Breast epithelium (tissue), 4 donors: ENCODE results near the gene DBNDD2. TPM values are rescaled to one million over a fixed set of nuclear protein-coding genes. Genes with fewer than 3 reads are reported as not detected.
A peak's percentile ranks its signal among the peaks of the same experiment; 100 is the strongest.

Experiments
- DNase-seq, 2 donors: peaks; one replicate each; pipeline ENCODE4 v3.0.0-alpha.2; 2019; ENCODE audit warnings: low spot score in 2 of 2
- H3K27ac ChIP-seq, 2 donors: fragments of 200-600 bp; sonication (generic) in 1 of 2; one replicate each; pipeline ENCODE4 v1.5.1; 2016 to 2019; ENCODE audit warnings: mild to moderate bottlenecking in 1 of 2
- H3K27me3 ChIP-seq, 2 donors: fragments of 200-600 bp; sonication (generic) in 1 of 2; one replicate each; pipeline versions ENCODE4 v1.5.1 to v1.6.0; 2017 to 2019; ENCODE audit warnings: control low read depth in 1 of 2, mild to moderate bottlenecking in 1 of 2
- H3K36me3 ChIP-seq: fragments of 200-600 bp; one replicate; pipeline ENCODE4 v1.5.1; 2019
- H3K4me1 ChIP-seq, 2 donors: fragments of 200-600 bp; sonication (generic); one replicate each; pipeline ENCODE4 v1.5.1; 2016 to 2019; ENCODE audit warnings: control low read depth in 1 of 2
- H3K4me3 ChIP-seq, 3 donors: fragments of 200-600 bp; sonication (generic); 1 replicate in 2 of 3; 2 replicates in 1 of 3; pipeline ENCODE4 v1.5.1; 2016 to 2019; ENCODE audit warnings: mild to moderate bottlenecking in 3 of 3, moderate library complexity in 2 of 3
- H3K9me3 ChIP-seq, 2 donors: fragments of 200-600 bp; sonication (generic) in 1 of 2; one replicate each; pipeline ENCODE4 v1.5.1; 2016 to 2019; ENCODE audit warnings: control low read depth in 1 of 2
- CTCF ChIP-seq, 3 donors: fragments of 450-650 bp; IDR thresholded peaks; one replicate each; pipeline ENCODE4 v1.5.1; 2016 to 2017; ENCODE audit warnings: antibody characterized with exemption in 3 of 3, mild to moderate bottlenecking in 3 of 3, moderate library complexity in 3 of 3
- POLR2A ChIP-seq: fragments of 450-650 bp; IDR thresholded peaks from one replicate; pipeline ENCODE4 v1.6.1; 2016; ENCODE audit warnings: antibody characterized with exemption, mild to moderate bottlenecking, moderate library complexity
- POLR2AphosphoS5 ChIP-seq, 3 donors: sonication (generic); formaldehyde crosslinking; IDR thresholded peaks; one replicate each; pipeline ENCODE4 v1.6.1; 2017; ENCODE audit warnings: antibody characterized with exemption in 3 of 3
- intact Hi-C: fragments of 100-400 bp; cut with DNase I; formaldehyde crosslinking; loops from one replicate; pipeline ENCODE4 v1.15.1; 2023; ENCODE audit warnings: low total_unique reads
- total RNA-seq, 3 donors: library from RNA; depleted of rRNA; stranded (reverse); fragments of >200 nt; gene quantifications; one replicate each; pipeline ENCODE4 v1.1.0, GENCODE V29; 2016

The DBNDD2 gene
- total RNA-seq, 3 donors from 2014 or later = 32.2 to 49.2 (median 44.5) TPM

- Histone ChIP-seq H3K9me3 (no peaks in the 10 kb centered on the region), H3K4me1 (no peaks in the 10 kb centered on the region), H3K27ac (peak overlapping the region; percentile 60 to 75), H3K36me3 (no peaks in the 10 kb centered on the region), H3K4me3 (peak overlapping the region; percentile 48 to 68 (median 53)), H3K27me3 (no peaks in the 10 kb centered on the region)
- peak; percentile 29 to 81 (median 58) for TF ChIP-seq POLR2AphosphoS5 (IDR thresholded peaks at IDR 0.05)
- peak; percentile 74 to 85 (median 80) for TF ChIP-seq CTCF (IDR thresholded peaks at IDR 0.05)
- TF ChIP-seq POLR2A = no peak
- DNase-seq = peak; percentile 67 to 95
- intact Hi-C loops = loop anchor here (10.0 kb wide), 1 partner anchor 51 kb away; no protein-coding TSS in a partner anchor
Measured at GRCh38 chr20:45373353-45374100, 34.6 kb upstream of the DBNDD2 start.

- no peak for DNase-seq
Measured at GRCh38 chr20:45374101-45374467, 34.0 kb upstream of the DBNDD2 start.

GRCh38 chr20:45374966-45375365 lies 33.1 kb upstream of the DBNDD2 start:
- Histone ChIP-seq H3K4me3 (no peak overlapping the region), H3K27me3 (no peaks in the 10 kb centered on the region), H3K4me1 (no peaks in the 10 kb centered on the region), H3K36me3 (no peaks in the 10 kb centered on the region), H3K9me3 (no peaks in the 10 kb centered on the region), H3K27ac (no peak overlapping the region)
- TF ChIP-seq CTCF (IDR thresholded peaks at IDR 0.05) = no peak
- TF ChIP-seq POLR2A = no peak
- TF ChIP-seq POLR2AphosphoS5 (IDR thresholded peaks at IDR 0.05) = no peak
- no peak for DNase-seq
- intact Hi-C loops = loop anchor here (10.0 kb wide), 1 partner anchor 50 kb away; no protein-coding TSS in a partner anchor

More at GRCh38 chr20:45374101-45374467, 34.0 kb upstream of the DBNDD2 start:
- TF ChIP-seq POLR2AphosphoS5 (IDR thresholded peaks at IDR 0.05) = no peak
- TF ChIP-seq POLR2A = no peak
- TF ChIP-seq CTCF (IDR thresholded peaks at IDR 0.05) = peak in 1 of 3 donors; percentile 11
- no peaks in the 10 kb centered on the region for H3K27me3 ChIP-seq
- no peaks in the 10 kb centered on the region for H3K9me3 ChIP-seq
- no peak overlapping the region for H3K27ac ChIP-seq
- H3K4me3 ChIP-seq = peak overlapping the region; percentile 48 to 68 (median 53)
- intact Hi-C loops = loop anchor here (10.0 kb wide), 1 partner anchor 51 kb away; no protein-coding TSS in a partner anchor
- no peaks in the 10 kb centered on the region for H3K4me1 ChIP-seq
- H3K36me3 ChIP-seq = no peaks in the 10 kb centered on the region

- DNase-seq = no peak
- Histone ChIP-seq H3K27me3 (no peaks in the 10 kb centered on the region), H3K9me3 (no peaks in the 10 kb centered on the region), H3K27ac (peak overlapping the region in 1 of 2 donors; percentile 21), H3K4me1 (no peaks in the 10 kb centered on the region), H3K36me3 (no peaks in the 10 kb centered on the region), H3K4me3 (no peak overlapping the region)
- no peak for TF ChIP-seq POLR2AphosphoS5 (IDR thresholded peaks at IDR 0.05)
- no peak for TF ChIP-seq CTCF (IDR thresholded peaks at IDR 0.05)
- TF ChIP-seq POLR2A = no peak
- intact Hi-C loops = loop anchor here (10.0 kb wide), 1 partner anchor 48 kb away; no protein-coding TSS in a partner anchor
Measured at GRCh38 chr20:45377269-45377668, 30.8 kb upstream of the DBNDD2 start.

- H3K27ac ChIP-seq = peak within 1 kb of the TSS in 1 of 2 donors; percentile 21
- H3K4me3 ChIP-seq = no peak within 1 kb of the TSS
- DNase-seq = no peak
- H3K4me1 ChIP-seq = no peaks in the 10 kb centered on the region
- intact Hi-C loops = loop anchor here (10.0 kb wide), 1 partner anchor 47 kb away; no protein-coding TSS in a partner anchor
- H3K27me3 ChIP-seq = no peaks in the 10 kb centered on the region
- no peaks in the 10 kb centered on the region for H3K9me3 ChIP-seq
- no peaks in the 10 kb centered on the region for H3K36me3 ChIP-seq
- no peak for TF ChIP-seq POLR2AphosphoS5 (IDR thresholded peaks at IDR 0.05)
- no peak for TF ChIP-seq POLR2A
- no peak for TF ChIP-seq CTCF (IDR thresholded peaks at IDR 0.05)
Measured at GRCh38 chr20:45378191-45378590, 29.9 kb upstream of the DBNDD2 start, which contains the start of gene TP53TG5. TP53TG5 (minus strand) TSS chr20:45378325; CDS start chr20:45378236, 89 bp downstream.
